ENCODE results near the gene CAMTA1. TPM values are rescaled to one million over a fixed set of nuclear protein-coding genes. Genes with fewer than 3 reads are reported as not detected.

CAMTA1 gene
- total and polyA plus RNA-seq, 4 donors: 48.1 to 140 (median 52.3) TPM

- no peaks in the 10 kb centered on the region for H3K4me1 ChIP-seq (ENCODE audit: control insufficient read depth in 5 of 5, insufficient read depth in 5 of 5, low read length in 5 of 5)
- 91 to 93% methylated on average over 5 of the region's 5 CpGs for WGBS, 2 donors
Measured at GRCh38 chr1:7319196-7319595, 533.9 kb downstream of the CAMTA1 start.

GRCh38 chr1:7320661-7321060, 535.4 kb downstream of the CAMTA1 start:
- no peak for DNase-seq
- ATAC-seq (ENCODE audit: insufficient read depth, low FRiP score): no peak

More at GRCh38 chr1:7319196-7319595, 533.9 kb downstream of the CAMTA1 start:
- Histone ChIP-seq H3K9ac (ENCODE audit: insufficient read depth in 1 of 2, low read length in 2 of 2) (no peak overlapping the region), H3K9me3 (ENCODE audit: control insufficient read depth in 4 of 4, insufficient read depth in 3 of 4, low read length in 3 of 4) (no peaks in the 10 kb centered on the region), H3K4me3 (no peak overlapping the region), H3K27me3 (ENCODE audit: control insufficient read depth in 3 of 3, insufficient read depth in 3 of 3, low read length in 2 of 3) (no peaks in the 10 kb centered on the region), H3K36me3 (ENCODE audit: control insufficient read depth in 4 of 4, insufficient read depth in 4 of 4, low read length in 4 of 4) (no peaks in the 10 kb centered on the region), H3K27ac (ENCODE audit: low read depth in 1 of 2, low read length in 1 of 2) (no peak overlapping the region)
- DNase-seq (no peak), ATAC-seq (ENCODE audit: insufficient read depth, low FRiP score) (no peak)
- no peak for TF ChIP-seq CTCF (IDR thresholded peaks at IDR 0.05; ENCODE audit: control extremely low read depth, extremely low read depth)

GRCh38 chr1:7322283-7322785, 537.1 kb downstream of the CAMTA1 start:
- WGBS, 2 donors: 99 to 100% methylated on average over 2 of the region's 2 CpGs
- TF ChIP-seq CTCF (IDR thresholded peaks at IDR 0.05; ENCODE audit: control extremely low read depth, extremely low read depth): no peak

More at GRCh38 chr1:7320661-7321060, 535.4 kb downstream of the CAMTA1 start:
- Histone ChIP-seq H3K4me1 (ENCODE audit: control insufficient read depth in 5 of 5, insufficient read depth in 5 of 5, low read length in 5 of 5) (no peaks in the 10 kb centered on the region), H3K27ac (ENCODE audit: low read depth in 1 of 2, low read length in 1 of 2) (no peak overlapping the region), H3K4me3 (no peak overlapping the region), H3K9me3 (ENCODE audit: control insufficient read depth in 4 of 4, insufficient read depth in 3 of 4, low read length in 3 of 4) (no peaks in the 10 kb centered on the region), H3K27me3 (ENCODE audit: control insufficient read depth in 3 of 3, insufficient read depth in 3 of 3, low read length in 2 of 3) (no peaks in the 10 kb centered on the region), H3K36me3 (ENCODE audit: control insufficient read depth in 4 of 4, insufficient read depth in 4 of 4, low read length in 4 of 4) (no peaks in the 10 kb centered on the region), H3K9ac (ENCODE audit: insufficient read depth in 1 of 2, low read length in 2 of 2) (no peak overlapping the region)
- no peak for TF ChIP-seq CTCF (IDR thresholded peaks at IDR 0.05; ENCODE audit: control extremely low read depth, extremely low read depth)

GRCh38 chr1:7322912-7323311, 537.7 kb downstream of the CAMTA1 start:
- Histone ChIP-seq H3K9me3 (ENCODE audit: control insufficient read depth in 4 of 4, insufficient read depth in 3 of 4, low read length in 3 of 4) (peaks cover 0 to under 1% (median 0%) of the 10 kb centered on the region in 4 donors), H3K27ac (ENCODE audit: low read depth in 1 of 2, low read length in 1 of 2) (no peak overlapping the region), H3K9ac (ENCODE audit: insufficient read depth in 1 of 2, low read length in 2 of 2) (no peak overlapping the region), H3K36me3 (ENCODE audit: control insufficient read depth in 4 of 4, insufficient read depth in 4 of 4, low read length in 4 of 4) (no peaks in the 10 kb centered on the region), H3K4me3 (no peak overlapping the region), H3K4me1 (ENCODE audit: control insufficient read depth in 5 of 5, insufficient read depth in 5 of 5, low read length in 5 of 5) (no peaks in the 10 kb centered on the region), H3K27me3 (ENCODE audit: control insufficient read depth in 3 of 3, insufficient read depth in 3 of 3, low read length in 2 of 3) (no peaks in the 10 kb centered on the region)
- 60 to 71% methylated on average over 1 of the region's 1 CpG for WGBS, 2 donors
- ATAC-seq (ENCODE audit: insufficient read depth, low FRiP score) (no peak), DNase-seq (no peak)
- no peak for TF ChIP-seq CTCF (IDR thresholded peaks at IDR 0.05; ENCODE audit: control extremely low read depth, extremely low read depth)

More at GRCh38 chr1:7322283-7322785, 537.1 kb downstream of the CAMTA1 start:
- Histone ChIP-seq H3K9me3 (ENCODE audit: control insufficient read depth in 4 of 4, insufficient read depth in 3 of 4, low read length in 3 of 4) (no peaks in the 10 kb centered on the region), H3K4me1 (ENCODE audit: control insufficient read depth in 5 of 5, insufficient read depth in 5 of 5, low read length in 5 of 5) (no peaks in the 10 kb centered on the region), H3K36me3 (ENCODE audit: control insufficient read depth in 4 of 4, insufficient read depth in 4 of 4, low read length in 4 of 4) (no peaks in the 10 kb centered on the region), H3K4me3 (no peak overlapping the region), H3K27me3 (ENCODE audit: control insufficient read depth in 3 of 3, insufficient read depth in 3 of 3, low read length in 2 of 3) (no peaks in the 10 kb centered on the region), H3K9ac (ENCODE audit: insufficient read depth in 1 of 2, low read length in 2 of 2) (no peak overlapping the region), H3K27ac (ENCODE audit: low read depth in 1 of 2, low read length in 1 of 2) (no peak overlapping the region)
- DNase-seq: no peak
- ATAC-seq (ENCODE audit: insufficient read depth, low FRiP score): no peak

All from lung (tissue), 12 donors.